HepG2 (cell line): Measurements from ENCODE around the gene SBNO1.

Experiments used
- CTCF ChIP-seq: sonication (generic); formaldehyde crosslinking; IDR thresholded peaks from 2 replicates; pipeline ENCODE4 v1.5.0; 2020; ENCODE audit warnings: mild to moderate bottlenecking, missing genetic modification reagents, moderate library complexity
- EP300 ChIP-seq, 3 experiments: sonication (generic) in 1 of 3; formaldehyde crosslinking in 1 of 3; IDR thresholded peaks; 2 replicates each; pipeline versions ENCODE4 v1.5.1 to v1.6.1; 2011 to 2020; ENCODE audit warnings: low read depth in 2 of 3, low read length in 2 of 3, borderline replicate concordance in 1 of 3, improper control_type of control experiment in 1 of 3, mild to moderate bottlenecking in 1 of 3, missing genetic modification reagents in 1 of 3, moderate library complexity in 1 of 3
- EZH2 ChIP-seq: conservative IDR thresholded peaks from 2 replicates; pipeline ENCODE4 v1.6.1; 2012; ENCODE audit warnings: mild to moderate bottlenecking, low read depth, low read length, moderate library complexity
- HMG20A ChIP-seq: IDR thresholded peaks from 2 replicates; pipeline ENCODE4 v1.6.1; 2016; ENCODE audit warnings: borderline replicate concordance
- KMT2A ChIP-seq: sonication (generic); formaldehyde crosslinking; IDR thresholded peaks from 2 replicates; pipeline ENCODE4 v1.4.0; 2020; ENCODE audit warnings: missing genetic modification reagents
- MED8 ChIP-seq: sonication (generic); formaldehyde crosslinking; IDR thresholded peaks from 2 replicates; pipeline ENCODE4 v1.8.1; 2023; ENCODE audit warnings: mild to moderate bottlenecking, missing genetic modification reagents; ENCODE audit not compliant: insufficient replicate concordance
- POLR2AphosphoS2 ChIP-seq: IDR thresholded peaks from 2 replicates; pipeline ENCODE4 v1.6.1; 2011; ENCODE audit warnings: low read depth, low read length, improper control_type of control experiment
- TAF1 ChIP-seq: sonication (generic); formaldehyde crosslinking; IDR thresholded peaks from 2 replicates; pipeline ENCODE4 v1.4.0; 2020; ENCODE audit warnings: missing genetic modification reagents
- ZBTB38 ChIP-seq: sonication (generic); formaldehyde crosslinking; IDR thresholded peaks from 2 replicates; pipeline ENCODE4 v1.5.1; 2020; ENCODE audit warnings: mild to moderate bottlenecking, missing genetic modification reagents
- ZNF569 ChIP-seq: sonication (generic); formaldehyde crosslinking; IDR thresholded peaks from 2 replicates; pipeline ENCODE4 v1.5.0; 2020; ENCODE audit warnings: mild to moderate bottlenecking, missing genetic modification reagents, moderate library complexity, borderline replicate concordance
- TF ChIP-seq, protein P1 (sequence below): sonication (generic); formaldehyde crosslinking; conservative IDR thresholded peaks from 2 replicates; pipeline ENCODE4 v1.8.0; 2022; ENCODE audit warnings: low read depth, missing genetic modification reagents

DNA sequence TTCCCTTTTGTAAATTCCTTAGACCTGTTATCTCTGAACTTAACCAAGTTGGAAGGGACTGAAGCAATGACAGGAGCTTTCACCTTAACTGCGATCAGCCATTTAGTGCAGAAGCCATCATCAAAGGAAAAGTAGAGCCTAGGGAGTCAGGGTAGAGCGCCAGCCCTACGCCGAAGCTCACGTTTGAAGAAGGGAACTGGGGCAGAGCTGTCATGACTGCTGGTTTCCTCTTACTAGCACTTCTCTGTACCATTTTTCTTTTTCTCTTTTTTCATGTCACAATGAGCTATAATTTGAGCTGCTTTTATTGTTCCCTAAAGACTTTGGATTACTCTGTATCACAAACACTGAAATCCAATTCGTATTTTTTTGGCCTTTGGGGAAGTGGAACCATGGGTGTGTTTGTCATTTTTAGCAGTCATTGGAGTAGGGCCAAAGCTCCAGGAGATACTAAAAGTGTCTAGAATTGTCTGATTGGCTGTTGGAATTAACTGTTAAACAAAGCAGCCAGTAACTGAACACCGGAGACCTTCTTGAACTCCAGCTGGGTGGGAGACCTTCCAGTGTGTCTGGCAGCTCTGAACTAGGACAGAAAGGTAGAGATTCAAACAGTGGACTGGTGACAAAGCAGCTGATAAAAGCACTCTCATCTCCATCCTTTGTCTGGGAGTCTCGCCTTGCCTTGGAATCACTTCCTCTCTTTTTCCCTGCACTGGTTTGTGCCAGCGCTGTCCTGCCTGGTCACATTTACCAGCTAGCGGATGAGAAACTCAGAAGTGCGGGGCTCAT is 122.3 kb downstream of the SBNO1 start:
- TF ChIP-seq TAF1 (no peak), ZBTB38 (CRISPR knock-in tag) (no peak), POLR2AphosphoS2 (no peak), ZNF569 (CRISPR knock-in tag) (no peak), MED8 (CRISPR knock-in tag) (no peak), EZH2 (no peak), KMT2A (CRISPR knock-in tag) (no peak), CTCF (CRISPR knock-in tag) (no peak), EP300 (IDR thresholded peaks at IDR 0.05; ENCODE audit: low read depth in 2 of 2, low read length in 2 of 2) (no peak), EP300 (CRISPR knock-in tag; IDR thresholded peaks at IDR 0.05; ENCODE audit: borderline replicate concordance) (no peak), HMG20A (CRISPR knock-in tag) (no peak)
- TF ChIP-seq, protein P1, sequence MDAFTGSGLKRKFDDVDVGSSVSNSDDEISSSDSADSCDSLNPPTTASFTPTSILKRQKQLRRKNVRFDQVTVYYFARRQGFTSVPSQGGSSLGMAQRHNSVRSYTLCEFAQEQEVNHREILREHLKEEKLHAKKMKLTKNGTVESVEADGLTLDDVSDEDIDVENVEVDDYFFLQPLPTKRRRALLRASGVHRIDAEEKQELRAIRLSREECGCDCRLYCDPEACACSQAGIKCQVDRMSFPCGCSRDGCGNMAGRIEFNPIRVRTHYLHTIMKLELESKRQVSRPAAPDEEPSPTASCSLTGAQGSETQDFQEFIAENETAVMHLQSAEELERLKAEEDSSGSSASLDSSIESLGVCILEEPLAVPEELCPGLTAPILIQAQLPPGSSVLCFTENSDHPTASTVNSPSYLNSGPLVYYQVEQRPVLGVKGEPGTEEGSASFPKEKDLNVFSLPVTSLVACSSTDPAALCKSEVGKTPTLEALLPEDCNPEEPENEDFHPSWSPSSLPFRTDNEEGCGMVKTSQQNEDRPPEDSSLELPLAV (CRISPR knock-in tag), result no peak
